Spinal cord (tissue), 10 donors: Measurements from ENCODE around the gene PRSS58. TPM values are rescaled to one million over a fixed set of nuclear protein-coding genes. Genes with fewer than 3 reads are reported as not detected.

ENCODE experiments used
- DNase-seq, 6 donors: peaks; one replicate each; pipeline versions ENCODE4 v3.0.0 to v3.0.0-alpha.2; 2013 to 2015; ENCODE audit warnings: low spot score in 6 of 6, low read depth in 4 of 6
- H3K27ac ChIP-seq: one replicate; pipeline ENCODE4 v1.5.1; 2013; ENCODE audit warnings: low read depth, low read length, control low read depth
- H3K27me3 ChIP-seq: one replicate; pipeline ENCODE4 v1.6.1; 2013; ENCODE audit warnings: low read length; ENCODE audit not compliant: control insufficient read depth, insufficient read depth
- H3K36me3 ChIP-seq: one replicate; pipeline ENCODE4 v1.6.1; 2013; ENCODE audit warnings: low read length; ENCODE audit not compliant: control insufficient read depth, insufficient read depth
- H3K4me1 ChIP-seq: one replicate; pipeline ENCODE4 v1.6.1; 2013; ENCODE audit warnings: low read length; ENCODE audit not compliant: control insufficient read depth, insufficient read depth
- H3K4me3 ChIP-seq: one replicate; pipeline ENCODE4 v1.5.1; 2013; ENCODE audit warnings: low read depth, low read length, control low read depth
- H3K9me3 ChIP-seq: one replicate; pipeline ENCODE4 v1.6.1; 2013; ENCODE audit warnings: low read length; ENCODE audit not compliant: control insufficient read depth, insufficient read depth
- WGBS: methylation state at CpG from one replicate; pipeline ENCODE4 v1.1.5; 2013; ENCODE audit warnings: missing lambda C conversion rate; ENCODE audit not compliant: insufficient coverage; 5-methylcytosine and 5-hydroxymethylcytosine counted together
- long read RNA-seq, 4 donors: transcript quantifications; one replicate each; lab custom pipeline, GENCODE V29; 2026
- polyA plus RNA-seq, 2 donors: library from polyadenylated mRNA; unstranded; fragments of 120-200 nt; gene quantifications; one replicate each; pipeline ENCODE4 v1.2.1, GENCODE V29; 2013; ENCODE audit not compliant: insufficient read length in 2 of 2
- total RNA-seq, 2 donors: library from RNA; depleted of rRNA in 1 of 2; stranded (reverse); fragments of 120-200 nt in 1 of 2; fragments of >200 nt in 1 of 2; gene quantifications; one replicate each; pipeline versions ENCODE4 v1.2.3 to v1.2.4, GENCODE V29; 2013 to 2014
- donor health status: healthy.

PRSS58 gene
- total RNA-seq: not detected
- polyA plus RNA-seq: not detected
- long read RNA-seq, donor 1: 0 reads
- long read RNA-seq, donor 2: 0 reads
- long read RNA-seq, donor 3: 0 reads
- long read RNA-seq, donor 4: 0 reads

- no peak for DNase-seq
- H3K4me1 ChIP-seq: no peaks in the 10 kb centered on the region
- H3K27ac ChIP-seq: no peak within 1 kb of the TSS
- no CpG with 5 or more reads among the region's 1 CpG for WGBS
- H3K4me3 ChIP-seq: no peak within 1 kb of the TSS
- H3K36me3 ChIP-seq: no peaks in the 10 kb centered on the region
- no peaks in the 10 kb centered on the region for H3K27me3 ChIP-seq
- H3K9me3 ChIP-seq: no peaks in the 10 kb centered on the region
Measured at GRCh38 chr7:142257958-142258357, at the start of gene PRSS58. Gene PRSS58 (minus strand): TSS chr7:142258058. CDS start chr7:142257707, 351 bp downstream.

DNA sequence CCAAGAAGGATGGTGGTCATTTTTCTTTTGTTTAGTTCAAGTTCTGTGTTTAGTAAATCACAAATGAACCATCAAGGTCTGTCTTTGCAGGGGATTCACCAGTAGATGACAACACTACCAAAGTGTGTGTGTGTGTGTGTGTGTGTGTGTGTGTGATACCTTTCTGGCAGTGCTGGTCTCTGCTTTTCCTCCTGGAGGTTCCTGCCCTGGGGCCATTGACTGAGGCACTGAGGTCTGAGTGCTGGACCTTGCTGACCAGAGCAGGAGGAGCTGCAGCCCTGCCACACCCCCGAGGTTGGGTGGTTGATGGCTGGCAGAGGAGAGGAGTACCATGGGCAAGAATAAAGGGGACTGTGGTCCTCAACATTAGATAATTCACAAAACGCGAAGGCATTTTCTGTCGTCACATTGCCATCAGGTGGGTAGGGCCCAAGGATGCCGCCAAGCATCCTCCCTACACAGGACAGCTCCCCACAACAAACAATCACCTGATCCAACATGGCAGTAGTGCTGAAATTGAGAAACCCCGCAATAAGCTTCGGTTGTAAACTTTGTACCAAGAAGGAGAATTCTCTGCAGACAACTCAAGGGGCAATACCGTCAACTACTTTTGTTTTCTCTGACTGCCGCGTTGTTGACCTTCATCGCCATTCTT lies 49.5 kb upstream of the PRSS58 start:
- DNase-seq: no peak
- Histone ChIP-seq H3K4me1 (no peaks in the 10 kb centered on the region), H3K27ac (no peak overlapping the region), H3K36me3 (no peaks in the 10 kb centered on the region), H3K9me3 (no peaks in the 10 kb centered on the region), H3K27me3 (no peaks in the 10 kb centered on the region), H3K4me3 (no peak overlapping the region)
- WGBS: 78% methylated on average over 9 of the region's 11 CpGs

DNA sequence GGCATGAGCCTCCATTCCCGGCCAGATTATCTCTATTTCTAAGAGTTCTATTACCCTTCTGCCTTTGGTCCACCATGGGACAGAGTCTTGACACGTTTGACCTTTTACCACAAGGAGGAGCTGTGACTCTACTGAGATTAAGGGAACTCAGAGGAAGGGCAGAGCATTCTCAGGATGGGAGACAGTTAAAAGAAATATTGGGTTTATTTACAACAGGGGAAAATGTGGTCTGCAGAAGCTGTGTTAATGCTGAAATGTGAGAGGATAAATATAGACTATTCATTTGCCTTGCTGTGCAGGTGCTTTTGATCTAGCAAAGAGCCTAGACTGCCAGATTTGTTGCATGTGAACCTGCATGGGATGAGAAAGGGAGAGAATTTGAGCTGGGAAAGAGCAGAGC lies 45.8 kb upstream of the PRSS58 start:
- H3K4me1 ChIP-seq: no peaks in the 10 kb centered on the region
- no peak overlapping the region for H3K4me3 ChIP-seq
- H3K9me3 ChIP-seq: no peaks in the 10 kb centered on the region
- H3K27me3 ChIP-seq: no peaks in the 10 kb centered on the region
- no peaks in the 10 kb centered on the region for H3K36me3 ChIP-seq
- WGBS: no CpG with 5 or more reads among the region's 2 CpGs
- peak in 1 of 6 donors; percentile 56 for DNase-seq
- no peak overlapping the region for H3K27ac ChIP-seq

DNA sequence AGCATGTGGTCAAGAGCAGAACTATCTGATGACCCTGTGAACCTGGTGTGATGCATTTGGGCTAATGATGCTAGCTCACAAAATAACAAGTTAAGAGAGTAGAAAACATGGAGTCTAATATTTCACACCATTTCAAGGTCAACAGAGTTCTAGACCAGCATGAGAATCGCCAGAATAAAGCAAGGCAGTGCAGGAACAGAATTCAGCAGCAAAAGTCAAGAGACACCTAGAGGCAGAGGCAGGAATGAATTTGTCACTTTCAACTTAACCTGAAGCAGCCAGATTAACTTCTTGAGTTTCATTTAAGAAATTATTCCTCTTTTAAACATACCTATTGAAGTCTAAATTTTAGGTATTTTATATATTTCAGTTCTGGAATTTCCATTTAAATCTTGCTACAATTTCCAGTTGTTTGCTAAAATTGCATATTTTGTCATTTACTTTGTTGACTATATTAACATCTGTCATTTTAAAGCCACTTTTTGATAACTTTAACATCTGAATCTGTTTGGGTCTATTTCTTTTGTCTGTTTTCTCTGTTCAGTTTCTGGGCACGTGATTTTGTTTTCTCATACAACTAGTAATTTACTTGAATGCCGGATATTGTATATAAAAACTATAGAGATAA lies 44.2 kb upstream of the PRSS58 start:
- Histone ChIP-seq H3K27ac (no peak overlapping the region), H3K4me1 (no peaks in the 10 kb centered on the region), H3K4me3 (no peak overlapping the region), H3K9me3 (no peaks in the 10 kb centered on the region), H3K27me3 (no peaks in the 10 kb centered on the region), H3K36me3 (no peaks in the 10 kb centered on the region)
- no peak for DNase-seq
- no CpG with 5 or more reads among the region's 3 CpGs for WGBS

- no peaks in the 10 kb centered on the region for H3K4me1 ChIP-seq
- 93% methylated on average over 2 of the region's 3 CpGs for WGBS
- no peak overlapping the region for H3K27ac ChIP-seq
- H3K27me3 ChIP-seq: no peaks in the 10 kb centered on the region
- H3K36me3 ChIP-seq: no peaks in the 10 kb centered on the region
- H3K4me3 ChIP-seq: no peak overlapping the region
- H3K9me3 ChIP-seq: no peaks in the 10 kb centered on the region
- no peak for DNase-seq
Measured at GRCh38 chr7:142301299-142301698, 43.4 kb upstream of the PRSS58 start.

DNA sequence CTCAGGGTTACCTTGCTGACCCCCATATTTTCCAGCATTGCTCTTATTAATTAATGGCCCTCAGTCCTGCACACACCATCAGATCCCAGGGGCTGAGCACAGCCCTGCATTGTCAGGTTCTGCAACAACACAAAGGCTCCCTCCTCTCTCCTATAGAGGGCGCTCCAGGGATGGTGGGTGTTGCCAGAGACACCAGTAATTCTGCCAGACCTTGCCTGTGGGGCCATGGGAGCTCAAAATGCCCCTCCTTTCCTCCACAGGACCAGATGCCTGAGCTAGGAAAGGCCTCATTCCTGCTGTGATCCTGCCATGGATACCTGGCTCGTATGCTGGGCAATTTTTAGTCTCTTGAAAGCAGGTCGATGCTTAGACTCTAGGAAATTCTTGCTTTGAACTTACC lies 42.8 kb upstream of the PRSS58 start:
- WGBS: 55% methylated on average over 3 of the region's 3 CpGs

DNA sequence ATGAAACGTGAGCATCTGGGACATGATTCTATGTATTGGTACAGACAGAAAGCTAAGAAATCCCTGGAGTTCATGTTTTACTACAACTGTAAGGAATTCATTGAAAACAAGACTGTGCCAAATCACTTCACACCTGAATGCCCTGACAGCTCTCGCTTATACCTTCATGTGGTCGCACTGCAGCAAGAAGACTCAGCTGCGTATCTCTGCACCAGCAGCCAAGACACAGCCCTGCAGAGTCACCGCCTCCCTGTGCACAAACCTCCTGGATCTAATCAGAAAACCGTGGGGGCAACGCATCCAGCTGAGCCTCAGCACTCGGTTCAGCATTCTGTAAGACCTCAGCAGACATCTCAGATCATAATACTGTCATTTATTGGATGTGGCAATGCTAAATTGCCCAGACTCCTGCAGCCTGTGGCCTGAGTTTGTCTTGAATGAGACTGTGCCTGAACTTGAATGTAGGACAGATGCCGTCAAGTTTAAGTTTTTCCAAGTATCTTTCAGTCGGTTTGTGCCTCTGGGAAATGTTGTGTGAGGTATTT lies 41.5 kb upstream of the PRSS58 start:
- WGBS: 59% methylated on average over 5 of the region's 10 CpGs
- Histone ChIP-seq H3K27me3 (no peaks in the 10 kb centered on the region), H3K4me1 (no peaks in the 10 kb centered on the region), H3K4me3 (no peak overlapping the region), H3K9me3 (no peaks in the 10 kb centered on the region), H3K27ac (no peak overlapping the region), H3K36me3 (no peaks in the 10 kb centered on the region)
- no peak for DNase-seq

More for the DNA sequence above, 42.8 kb upstream of the PRSS58 start:
- Histone ChIP-seq H3K4me1 (no peaks in the 10 kb centered on the region), H3K27ac (no peak overlapping the region), H3K36me3 (no peaks in the 10 kb centered on the region), H3K27me3 (no peaks in the 10 kb centered on the region), H3K9me3 (no peaks in the 10 kb centered on the region), H3K4me3 (no peak overlapping the region)
- DNase-seq: no peak

GRCh38 chr7:142298627-142299026 lies 40.8 kb upstream of the PRSS58 start:
- Histone ChIP-seq H3K4me1 (no peaks in the 10 kb centered on the region), H3K9me3 (no peaks in the 10 kb centered on the region), H3K27me3 (no peaks in the 10 kb centered on the region), H3K4me3 (no peak overlapping the region), H3K27ac (no peak overlapping the region), H3K36me3 (no peaks in the 10 kb centered on the region)
- no peak for DNase-seq
- 78% methylated on average over 5 of the region's 5 CpGs for WGBS

DNA sequence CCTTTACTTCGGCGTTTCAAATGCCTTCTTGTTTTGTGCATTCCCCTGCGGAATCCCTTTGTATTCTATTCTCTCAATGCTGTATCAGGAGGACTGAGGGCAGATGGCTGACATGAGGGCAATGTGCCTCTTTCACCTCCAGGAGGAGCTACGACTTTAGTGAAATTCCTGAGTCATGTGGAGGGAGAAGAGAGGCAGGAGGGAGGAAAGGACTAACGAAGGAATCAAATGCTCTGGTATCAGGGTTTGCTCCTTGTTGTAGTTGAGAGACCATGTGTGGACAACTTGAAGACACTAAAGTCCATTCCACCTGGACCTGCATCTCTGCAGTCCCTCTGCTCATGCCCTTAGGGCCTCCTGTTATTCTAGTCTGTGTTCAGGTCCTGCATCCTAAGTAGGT lies 40.2 kb upstream of the PRSS58 start:
- H3K27me3 ChIP-seq: no peaks in the 10 kb centered on the region
- DNase-seq: no peak
- H3K27ac ChIP-seq: no peak overlapping the region
- 17% methylated on average over 1 of the region's 5 CpGs for WGBS
- no peaks in the 10 kb centered on the region for H3K4me1 ChIP-seq
- no peak overlapping the region for H3K4me3 ChIP-seq
- no peaks in the 10 kb centered on the region for H3K36me3 ChIP-seq
- H3K9me3 ChIP-seq: no peaks in the 10 kb centered on the region

DNA sequence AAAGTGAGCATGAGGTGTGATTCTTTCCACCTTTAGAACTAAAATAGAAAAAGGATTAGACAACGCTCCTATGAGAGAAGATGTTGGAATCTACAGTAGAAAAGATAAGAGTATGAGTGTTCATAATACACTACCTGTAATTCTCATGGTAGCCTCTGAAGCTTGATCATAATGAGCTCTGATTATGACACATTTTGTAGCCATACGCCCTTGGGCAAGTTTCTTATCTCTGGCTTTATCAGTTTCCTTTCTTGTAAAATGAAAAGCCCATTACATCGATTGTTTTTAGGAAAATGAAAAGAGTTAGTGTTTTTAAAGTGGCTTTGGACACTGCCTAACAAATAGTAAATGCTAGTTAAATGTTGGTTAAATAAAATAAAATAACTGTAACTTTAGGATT lies 22.4 kb upstream of the PRSS58 start:
- Histone ChIP-seq H3K27me3 (no peaks in the 10 kb centered on the region), H3K27ac (no peak overlapping the region), H3K9me3 (peaks cover 4% of the 10 kb centered on the region), H3K36me3 (no peaks in the 10 kb centered on the region), H3K4me3 (no peak overlapping the region), H3K4me1 (no peaks in the 10 kb centered on the region)
- WGBS: 67% methylated on average over 1 of the region's 3 CpGs
- DNase-seq: no peak
